ENCODE results near the gene RALA.

Gene RALA

DNA sequence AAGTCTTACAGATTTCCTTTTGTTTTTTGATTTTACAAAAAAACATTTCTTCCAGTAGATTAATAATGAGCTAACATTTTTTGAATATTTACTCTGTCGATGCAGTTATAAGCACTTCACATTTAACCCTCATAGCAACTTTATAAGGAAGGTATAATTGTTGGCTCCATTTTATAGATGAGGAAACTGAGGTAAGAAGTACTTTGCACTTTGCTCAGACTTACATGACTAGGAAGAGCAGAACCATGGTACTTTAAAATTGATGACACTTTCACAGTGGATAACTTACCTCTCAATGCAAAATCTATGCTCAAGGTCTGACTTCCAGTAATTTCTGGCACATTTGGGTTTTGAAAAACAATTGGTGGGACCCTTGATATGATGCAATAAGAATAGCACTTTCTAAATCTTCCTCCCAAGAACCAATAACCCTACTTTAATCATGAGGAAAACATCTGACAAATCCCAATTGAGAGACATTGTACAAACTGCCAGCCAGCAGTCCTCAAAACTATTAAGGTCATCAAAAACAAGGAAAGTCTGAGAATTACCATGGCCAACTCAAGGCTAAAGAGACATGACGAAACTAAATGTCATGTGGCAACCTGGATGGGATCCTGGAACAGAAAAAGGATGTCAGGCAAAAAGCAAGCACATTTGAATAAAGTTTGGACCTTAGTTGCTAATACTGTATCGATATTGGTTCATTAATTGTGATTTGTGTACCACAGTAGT, 72.6 kb downstream of the RALA start:
- no peak overlapping the region for H3K4me2 ChIP-seq (ENCODE audit: low read length)
- H3K27me3 ChIP-seq (ENCODE audit: insufficient read depth, low read length): no peaks in the 10 kb centered on the region
- TF ChIP-seq, protein P1, sequence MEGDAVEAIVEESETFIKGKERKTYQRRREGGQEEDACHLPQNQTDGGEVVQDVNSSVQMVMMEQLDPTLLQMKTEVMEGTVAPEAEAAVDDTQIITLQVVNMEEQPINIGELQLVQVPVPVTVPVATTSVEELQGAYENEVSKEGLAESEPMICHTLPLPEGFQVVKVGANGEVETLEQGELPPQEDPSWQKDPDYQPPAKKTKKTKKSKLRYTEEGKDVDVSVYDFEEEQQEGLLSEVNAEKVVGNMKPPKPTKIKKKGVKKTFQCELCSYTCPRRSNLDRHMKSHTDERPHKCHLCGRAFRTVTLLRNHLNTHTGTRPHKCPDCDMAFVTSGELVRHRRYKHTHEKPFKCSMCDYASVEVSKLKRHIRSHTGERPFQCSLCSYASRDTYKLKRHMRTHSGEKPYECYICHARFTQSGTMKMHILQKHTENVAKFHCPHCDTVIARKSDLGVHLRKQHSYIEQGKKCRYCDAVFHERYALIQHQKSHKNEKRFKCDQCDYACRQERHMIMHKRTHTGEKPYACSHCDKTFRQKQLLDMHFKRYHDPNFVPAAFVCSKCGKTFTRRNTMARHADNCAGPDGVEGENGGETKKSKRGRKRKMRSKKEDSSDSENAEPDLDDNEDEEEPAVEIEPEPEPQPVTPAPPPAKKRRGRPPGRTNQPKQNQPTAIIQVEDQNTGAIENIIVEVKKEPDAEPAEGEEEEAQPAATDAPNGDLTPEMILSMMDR (IDR thresholded peaks at IDR 0.05; ENCODE audit: low read length): no peak
- H3K9me2 ChIP-seq (ENCODE audit: low read depth, low read length): no peaks in the 10 kb centered on the region
- no peak overlapping the region for H3K27ac ChIP-seq (ENCODE audit: low read depth, low read length, poor library complexity, severe bottlenecking)
- H3K9me3 ChIP-seq (ENCODE audit: low read length): no peaks in the 10 kb centered on the region
- peaks cover 53% of the 10 kb centered on the region for H3K36me3 ChIP-seq (ENCODE audit: insufficient read depth, low read length)
- no peak overlapping the region for H3K4me3 ChIP-seq (ENCODE audit: low read depth, low read length, poor library complexity, severe bottlenecking)
- H2AFZ ChIP-seq (ENCODE audit: low read length): no peak overlapping the region
- no peak overlapping the region for H3K9ac ChIP-seq (ENCODE audit: low read length)
- H3K4me1 ChIP-seq (ENCODE audit: insufficient read depth, low read length, severe bottlenecking): no peaks in the 10 kb centered on the region
- no peaks in the 10 kb centered on the region for H4K20me1 ChIP-seq (ENCODE audit: insufficient read depth, low read length)
- no peaks in the 10 kb centered on the region for H3K79me2 ChIP-seq (ENCODE audit: insufficient read depth, low read length)
- H3F3A ChIP-seq (ENCODE audit: insufficient read depth, low read length): no peaks in the 10 kb centered on the region

DNA sequence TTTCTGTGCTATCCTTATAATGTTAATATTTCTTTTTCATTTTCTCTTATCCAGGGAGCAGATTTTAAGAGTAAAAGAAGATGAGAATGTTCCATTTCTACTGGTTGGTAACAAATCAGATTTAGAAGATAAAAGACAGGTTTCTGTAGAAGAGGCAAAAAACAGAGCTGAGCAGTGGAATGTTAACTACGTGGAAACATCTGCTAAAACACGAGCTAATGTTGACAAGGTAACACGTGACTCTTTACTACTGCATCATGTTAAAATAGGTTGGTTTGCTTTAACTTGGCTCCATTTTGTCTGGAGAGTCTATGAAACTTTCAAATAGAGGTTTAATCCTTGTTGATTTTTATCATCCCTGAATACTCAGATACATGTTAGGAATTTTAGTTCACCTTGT, 73.3 kb downstream of the RALA start:
- TF ChIP-seq, protein P1 (IDR thresholded peaks at IDR 0.05; ENCODE audit: low read length): no peak
- no peak for TF ChIP-seq EZH2 (IDR thresholded peaks at IDR 0.05; ENCODE audit: borderline replicate concordance, low read length)
- Histone ChIP-seq H3K9ac (ENCODE audit: low read length) (no peak overlapping the region), H3K4me3 (ENCODE audit: low read depth, low read length, poor library complexity, severe bottlenecking) (no peak overlapping the region), H3F3A (ENCODE audit: insufficient read depth, low read length) (no peaks in the 10 kb centered on the region), H4K20me1 (ENCODE audit: insufficient read depth, low read length) (no peaks in the 10 kb centered on the region), H3K27ac (ENCODE audit: low read depth, low read length, poor library complexity, severe bottlenecking) (no peak overlapping the region), H3K9me3 (ENCODE audit: low read length) (no peaks in the 10 kb centered on the region), H3K36me3 (ENCODE audit: insufficient read depth, low read length) (peaks cover 49% of the 10 kb centered on the region), H3K4me2 (ENCODE audit: low read length) (no peak overlapping the region), H3K79me2 (ENCODE audit: insufficient read depth, low read length) (no peaks in the 10 kb centered on the region), H3K27me3 (ENCODE audit: insufficient read depth, low read length) (no peaks in the 10 kb centered on the region), H2AFZ (ENCODE audit: low read length) (no peak overlapping the region), H3K9me2 (ENCODE audit: low read depth, low read length) (no peaks in the 10 kb centered on the region), H3K4me1 (ENCODE audit: insufficient read depth, low read length, severe bottlenecking) (no peaks in the 10 kb centered on the region)

DNA sequence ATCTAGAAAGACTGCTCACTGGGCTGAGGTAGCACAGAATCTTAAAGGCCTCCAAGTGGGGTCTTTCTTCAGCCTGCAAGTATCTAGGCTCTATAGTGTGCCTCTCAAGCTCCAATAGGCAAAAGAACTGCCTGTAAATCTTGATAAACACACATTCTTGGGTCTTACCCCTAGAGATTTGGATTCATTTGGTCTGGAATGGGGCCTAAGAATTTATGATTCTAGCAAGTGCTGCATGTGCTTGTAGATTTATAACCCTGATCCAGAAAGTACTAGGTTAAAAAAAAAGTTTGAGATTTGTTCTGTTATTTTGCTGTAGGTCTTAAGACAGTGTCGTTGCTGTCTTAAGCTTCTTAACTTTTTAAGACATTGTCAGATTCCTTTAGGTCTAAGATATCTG, 74.1 kb downstream of the RALA start:
- Histone ChIP-seq H3K9ac (ENCODE audit: low read length) (no peak overlapping the region), H3K9me2 (ENCODE audit: low read depth, low read length) (no peaks in the 10 kb centered on the region), H3K4me3 (ENCODE audit: low read depth, low read length, poor library complexity, severe bottlenecking) (no peak overlapping the region), H3K27me3 (ENCODE audit: insufficient read depth, low read length) (no peaks in the 10 kb centered on the region), H3K4me1 (ENCODE audit: insufficient read depth, low read length, severe bottlenecking) (no peaks in the 10 kb centered on the region), H4K20me1 (ENCODE audit: insufficient read depth, low read length) (no peaks in the 10 kb centered on the region), H2AFZ (ENCODE audit: low read length) (no peak overlapping the region), H3F3A (ENCODE audit: insufficient read depth, low read length) (no peaks in the 10 kb centered on the region), H3K4me2 (ENCODE audit: low read length) (no peak overlapping the region), H3K9me3 (ENCODE audit: low read length) (no peaks in the 10 kb centered on the region), H3K27ac (ENCODE audit: low read depth, low read length, poor library complexity, severe bottlenecking) (no peak overlapping the region), H3K79me2 (ENCODE audit: insufficient read depth, low read length) (no peaks in the 10 kb centered on the region), H3K36me3 (ENCODE audit: insufficient read depth, low read length) (peaks cover 40% of the 10 kb centered on the region)
- TF ChIP-seq, protein P1 (IDR thresholded peaks at IDR 0.05; ENCODE audit: low read length): no peak
- no peak for TF ChIP-seq EZH2 (IDR thresholded peaks at IDR 0.05; ENCODE audit: borderline replicate concordance, low read length)
